ENCODE data around the gene TOM1L1.

DNA sequence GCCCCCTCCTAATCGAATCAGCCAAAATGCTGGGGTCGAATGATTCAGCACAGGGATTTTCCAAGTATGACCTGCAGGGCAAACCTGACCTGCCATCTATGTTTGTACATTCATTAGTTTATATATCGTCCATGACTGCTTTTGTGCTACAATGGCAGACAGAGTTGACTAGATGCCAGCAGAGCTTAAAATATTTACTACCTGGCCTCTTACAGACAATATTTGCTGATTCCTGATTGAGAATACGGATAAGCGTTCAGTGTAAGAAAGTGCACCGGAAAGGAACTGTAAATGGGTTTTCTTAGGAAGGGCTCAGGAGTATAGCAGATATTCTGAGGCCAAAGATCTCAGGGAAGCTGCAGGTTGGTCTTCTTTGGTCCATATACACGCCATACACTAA, 11.7 kb upstream of the TOM1L1 start:
- no peak for TF ChIP-seq CTCF (conservative IDR thresholded peaks at IDR 0.05; ENCODE audit: low read length)
- TF ChIP-seq EZH2phosphoT487 (IDR thresholded peaks at IDR 0.05; ENCODE audit: borderline replicate concordance, low read depth, low read length): no peak
